H1 (cell line): Measurements from ENCODE around the gene TRIM62. TPM values are rescaled to one million over a fixed set of nuclear protein-coding genes. Genes with fewer than 3 reads are reported as not detected.

Experiments used
- CTCF ChIA-PET: fragments of 300-600 bp; sonication (Branson Sonifier 250); formaldehyde crosslinking; loops from one replicate; lab custom pipeline; 2021; ENCODE audit not compliant: partially characterized antibody; lab: Charles Lee
- POLR2A ChIA-PET: fragments of 300-600 bp; sonication (Branson Sonifier 250); formaldehyde crosslinking; loops from one replicate; lab custom pipeline; 2021; ENCODE audit warnings: inconsistent platforms; ENCODE audit not compliant: partially characterized antibody; lab: Charles Lee
- DNase-seq, 2 experiments: peaks; one replicate each; pipeline versions ENCODE4 v3.0.0 to v3.0.0-alpha.2; 2010 to 2022; ENCODE audit warnings: low spot score in 2 of 2, low read depth in 1 of 2, mixed read lengths in 1 of 2
- FAIRE-seq: peaks from 2 replicates; lab custom pipeline; 2011; peaks lifted over from hg19 to GRCh38; lab: Jason Lieb, UNC
- H2AFZ ChIP-seq: 2 replicates; pipeline ENCODE4 v1.8.1; 2012; ENCODE audit warnings: low read length, inconsistent platforms
- H2AK5ac ChIP-seq: 2 replicates; pipeline ENCODE4 v1.6.1; 2013; ENCODE audit warnings: low read depth, low read length
- H2BK120ac ChIP-seq: replicated peaks from 2 replicates; pipeline ENCODE3; 2013; ENCODE audit warnings: low read depth, low read length, inconsistent platforms
- H2BK12ac ChIP-seq: 2 replicates; pipeline ENCODE4 v1.6.1; 2013; ENCODE audit warnings: low read depth, low read length
- H2BK15ac ChIP-seq: 2 replicates; pipeline ENCODE4 v1.6.1; 2013; ENCODE audit warnings: low read length
- H2BK20ac ChIP-seq: 2 replicates; pipeline ENCODE4 v1.6.1; 2013; ENCODE audit warnings: low read length
- H2BK5ac ChIP-seq: 2 replicates; pipeline ENCODE4 v1.6.1; 2013; ENCODE audit warnings: low read depth, low read length
- H3K14ac ChIP-seq: 2 replicates; pipeline ENCODE4 v1.6.1; 2013; ENCODE audit warnings: inconsistent platforms; ENCODE audit not compliant: insufficient read length
- H3K18ac ChIP-seq: 2 replicates; pipeline ENCODE4 v1.6.1; 2013; ENCODE audit warnings: low read length; ENCODE audit errors: extremely low read depth
- H3K23ac ChIP-seq: 2 replicates; pipeline ENCODE4 v1.6.1; 2013; ENCODE audit warnings: inconsistent platforms; ENCODE audit not compliant: insufficient read length
- H3K23me2 ChIP-seq: 2 replicates; pipeline ENCODE4 v1.6.1; 2013; ENCODE audit warnings: low read depth, low read length
- H3K27ac ChIP-seq: 2 replicates; pipeline ENCODE4 v1.6.1; 2011; ENCODE audit warnings: low read depth, low read length, inconsistent platforms
- H3K27me3 ChIP-seq, 4 experiments: replicated peaks in 1 of 4; 1 replicate in 1 of 4; 2 replicates in 3 of 4; pipeline versions ENCODE4 v1.6.1 to v1.8.1; 2011 to 2013; ENCODE audit warnings: low read length in 3 of 4, mild to moderate bottlenecking in 3 of 4, inconsistent platforms in 2 of 4, mixed read lengths in 2 of 4, moderate library complexity in 1 of 4; ENCODE audit not compliant: control insufficient read depth in 3 of 4, insufficient read depth in 3 of 4; ENCODE audit errors: extremely low read depth in 1 of 4
- H3K36me3 ChIP-seq, 4 experiments: 2 replicates each; pipeline versions ENCODE4 v1.6.1 to v1.8.1; 2011 to 2013; ENCODE audit warnings: mild to moderate bottlenecking in 4 of 4, low read length in 3 of 4, moderate library complexity in 2 of 4, control low read depth in 1 of 4, inconsistent platforms in 1 of 4; ENCODE audit not compliant: insufficient read depth in 4 of 4, control insufficient read depth in 2 of 4
- H3K4ac ChIP-seq: replicated peaks from 2 replicates; pipeline ENCODE3; 2013; ENCODE audit warnings: low read length, low read depth, mixed read lengths, inconsistent platforms; ENCODE audit not compliant: insufficient read length
- H3K4me1 ChIP-seq, 4 experiments: replicated peaks in 1 of 4; 1 replicate in 1 of 4; 2 replicates in 3 of 4; pipeline versions ENCODE4 v1.6.1 to v1.8.1; 2011 to 2013; ENCODE audit warnings: low read length in 3 of 4, inconsistent platforms in 2 of 4, mixed read lengths in 1 of 4; ENCODE audit not compliant: insufficient read depth in 4 of 4, control insufficient read depth in 3 of 4
- H3K4me2 ChIP-seq, 2 experiments: 2 replicates each; pipeline versions ENCODE4 v1.6.1 to v1.8.1; 2011 to 2013; ENCODE audit warnings: low read depth in 2 of 2, low read length in 2 of 2, control low read depth in 1 of 2, inconsistent platforms in 1 of 2, mild to moderate bottlenecking in 1 of 2; ENCODE audit not compliant: insufficient read depth in 1 of 2
- H3K4me3 ChIP-seq, 4 experiments: fragments of 200-600, 300-600 bp in 1 of 4; sonication (generic), shearing (Covaris generic), sonication (Bioruptor Twin) in 1 of 4; 2 replicates each; pipeline versions ENCODE4 v1.5.1 to v1.8.1; 2011 to 2016; ENCODE audit warnings: low read length in 4 of 4, low read depth in 3 of 4, control low read depth in 2 of 4, inconsistent platforms in 2 of 4, mild to moderate bottlenecking in 2 of 4, mixed read lengths in 1 of 4, moderate library complexity in 1 of 4; ENCODE audit not compliant: insufficient read depth in 2 of 4; ENCODE audit errors: extremely low read depth in 1 of 4
- H3K56ac ChIP-seq: replicated peaks from 2 replicates; pipeline ENCODE3; 2013; ENCODE audit warnings: low read depth, mild to moderate bottlenecking, mixed read lengths, low read length, inconsistent platforms; ENCODE audit not compliant: insufficient read length
- H3K79me1 ChIP-seq: 2 replicates; pipeline ENCODE4 v1.6.1; 2013; ENCODE audit warnings: low read depth, low read length, control low read depth
- H3K79me2 ChIP-seq, 2 experiments: 2 replicates each; pipeline versions ENCODE4 v1.6.1 to v1.8.1; 2012 to 2013; ENCODE audit warnings: low read length in 2 of 2, mild to moderate bottlenecking in 2 of 2, inconsistent platforms in 1 of 2; ENCODE audit not compliant: insufficient read depth in 2 of 2, control insufficient read depth in 1 of 2
- H3K9ac ChIP-seq, 4 experiments: replicated peaks in 1 of 4; 1 replicate in 1 of 4; 2 replicates in 3 of 4; pipeline versions ENCODE4 v1.6.1 to v1.8.1; 2011 to 2013; ENCODE audit warnings: low read depth in 3 of 4, low read length in 3 of 4, control low read depth in 2 of 4, mild to moderate bottlenecking in 2 of 4, moderate library complexity in 2 of 4, inconsistent platforms in 1 of 4; ENCODE audit errors: extremely low read depth in 1 of 4
- H3K9me3 ChIP-seq, 2 experiments: 2 replicates each; pipeline versions ENCODE4 v1.6.1 to v1.8.1; 2012 to 2013; ENCODE audit warnings: mild to moderate bottlenecking in 2 of 2, moderate library complexity in 2 of 2, control low read depth in 1 of 2, inconsistent platforms in 1 of 2, low read depth in 1 of 2, low read length in 1 of 2, mixed read lengths in 1 of 2; ENCODE audit not compliant: insufficient read depth in 2 of 2
- H4K20me1 ChIP-seq, 2 experiments: replicated peaks in 1 of 2; 2 replicates each; pipeline versions ENCODE3 to v1.8.1; 2011 to 2013; ENCODE audit warnings: inconsistent platforms in 2 of 2, low read length in 2 of 2, mild to moderate bottlenecking in 1 of 2; ENCODE audit not compliant: insufficient read depth in 2 of 2, control insufficient read depth in 1 of 2
- H4K5ac ChIP-seq: 2 replicates; pipeline ENCODE4 v1.6.1; 2013; ENCODE audit warnings: low read length, low read depth, mixed read lengths, inconsistent platforms; ENCODE audit not compliant: insufficient read length
- H4K8ac ChIP-seq: 2 replicates; pipeline ENCODE4 v1.8.0; 2013; ENCODE audit warnings: mild to moderate bottlenecking, moderate library complexity, low read length, inconsistent platforms; ENCODE audit not compliant: insufficient read depth; ENCODE audit errors: extremely low read depth
- H4K91ac ChIP-seq: replicated peaks from 2 replicates; pipeline ENCODE3; 2013; ENCODE audit warnings: low read length, mixed read lengths, inconsistent platforms; ENCODE audit not compliant: insufficient read length
- CREB1 ChIP-seq: IDR thresholded peaks from 2 replicates; pipeline ENCODE4 v1.6.1; 2012; ENCODE audit warnings: inconsistent platforms
- PHF8 ChIP-seq: fragments of 200-600 bp; sonication (generic); conservative IDR thresholded peaks from 2 replicates; pipeline ENCODE4 v1.7.1; 2012; ENCODE audit warnings: low read depth, mild to moderate bottlenecking, inconsistent platforms, low read length, moderate library complexity
- RBBP5 ChIP-seq: IDR thresholded peaks from 2 replicates; pipeline ENCODE4 v1.7.1; 2012; ENCODE audit warnings: low read depth, mild to moderate bottlenecking, inconsistent platforms, low read length, moderate library complexity, borderline replicate concordance
- RFX5 ChIP-seq: IDR thresholded peaks from 2 replicates; pipeline ENCODE4 v1.6.1; 2011; ENCODE audit warnings: low read depth, low read length, improper control_type of control experiment, borderline replicate concordance
- SUZ12 ChIP-seq: fragments of 200-600 bp; sonication (generic); IDR thresholded peaks from 2 replicates; pipeline ENCODE4 v1.6.1; 2012; ENCODE audit warnings: mild to moderate bottlenecking, inconsistent platforms, low read length, moderate library complexity, mixed read lengths
- TAF1 ChIP-seq: IDR thresholded peaks from 2 replicates; pipeline ENCODE4 v1.6.1; 2011; ENCODE audit warnings: mild to moderate bottlenecking, low read depth, low read length
- YY1 ChIP-seq: IDR thresholded peaks from 2 replicates; pipeline ENCODE4 v1.6.1; 2011; ENCODE audit warnings: low read depth, mild to moderate bottlenecking, low read length
- WGBS, 2 experiments: shearing (Covaris generic) in 1 of 2; methylation state at CpG; one replicate each; pipeline versions ENCODE4 v1.1.6 to v1.1.7; 2013 to 2015; ENCODE audit warnings: low lambda C conversion rate in 2 of 2, mixed read lengths in 2 of 2, inconsistent platforms in 1 of 2, low coverage in 1 of 2, missing lambda C conversion rate in 1 of 2; ENCODE audit not compliant: insufficient replicate concordance in 2 of 2, insufficient coverage in 1 of 2, insufficient read length in 1 of 2; ENCODE audit errors: extremely low coverage in 1 of 2, missing lambda C conversion rate in 1 of 2; 5-methylcytosine and 5-hydroxymethylcytosine counted together
- polyA plus RNA-seq, 7 experiments: library from polyadenylated mRNA; depleted of rRNA in 3 of 7; stranded (reverse) in 5 of 7; unstranded in 2 of 7; fragments of >200 nt in 5 of 7; fragments of 200-250 nt in 2 of 7; gene quantifications; 1 replicate in 5 of 7; 2 replicates in 1 of 7; 4 replicates in 1 of 7; pipeline versions ENCODE4 v1.2.1 to v1.2.3, GENCODE V29; 2011 to 2013; ENCODE audit warnings: missing spikeins in 2 of 7, mixed read lengths in 2 of 7
- total RNA-seq: library from RNA; stranded (reverse); fragmentation: NEBNext Ultra II Directional; extraction: Animal tissue kit (Norgen Biotek cat#: 25700); gene quantifications from 2 replicates; pipeline ENCODE4 v1.2.1, GENCODE V29; 2021
- TF ChIP-seq, protein P1 (sequence below): IDR thresholded peaks from 2 replicates; pipeline ENCODE4 v1.6.1; 2012; ENCODE audit warnings: inconsistent platforms

The TRIM62 gene
- total and polyA plus RNA-seq, 2 of the 8 experiments (the other 6 are each of a cell fraction or from before 2014, with no cell fraction given) = 6.3 to 10.8 TPM

DNA sequence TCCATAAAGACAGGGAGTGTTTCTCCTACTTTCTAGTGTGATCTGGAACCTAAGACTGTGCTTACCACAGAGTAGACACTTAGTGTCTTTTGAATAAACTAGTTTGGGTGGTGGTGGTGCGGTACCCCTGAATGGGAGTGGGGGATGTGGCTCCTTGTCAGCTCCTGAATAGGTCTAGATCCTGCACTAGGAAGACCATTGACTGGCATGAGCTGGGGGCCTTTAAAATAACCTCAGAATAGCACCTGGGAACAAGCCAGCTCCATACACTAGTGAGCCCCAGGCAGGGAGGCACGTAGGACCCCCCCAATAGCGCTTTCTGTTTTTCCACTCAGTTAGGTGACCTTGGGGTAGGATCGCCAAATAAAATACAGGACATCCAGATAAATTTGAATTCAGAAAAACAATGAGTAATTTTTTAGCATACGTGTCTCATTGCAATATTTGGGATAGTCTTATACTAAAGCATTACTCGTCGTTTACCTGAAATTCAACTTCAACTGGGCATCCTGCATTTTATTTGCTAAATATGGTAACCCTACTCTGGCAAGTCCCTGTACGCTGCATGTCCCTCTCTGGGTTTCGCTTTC, 55.3 kb downstream of the TRIM62 start:
- Histone ChIP-seq H3K79me1 (no peaks in the 10 kb centered on the region), H2AK5ac (no peak overlapping the region), H3K27me3 (peaks cover 0 to 11% (median 6%) of the 10 kb centered on the region in 4 experiments; a peak in 6 of 7 replicates), H3K56ac (no peak overlapping the region), H2BK15ac (0 out of 2 replicates have a peak overlapping the region, but pooled peaks have one; percentile 6), H3K18ac (no peak overlapping the region), H2BK12ac (no peak overlapping the region), H3K9ac (peak overlapping the region; percentile 66 to 83 (median 72)), H3K36me3 (no peaks in the 10 kb centered on the region), H4K8ac (no peak overlapping the region), H3K4ac (no peak overlapping the region), H3K27ac (peak overlapping the region; percentile 68), H3K4me2 (peak overlapping the region; percentile 55 to 65), H3K14ac (no peak overlapping the region), H2BK20ac (no peak overlapping the region), H3K23ac (no peak overlapping the region), H4K5ac (peak overlapping the region; percentile 7), H2AFZ (peak overlapping the region; percentile 96), H3K4me1 (peaks cover 0 to 7% (median 2%) of the 10 kb centered on the region in 4 experiments; a peak in 6 of 7 replicates), H2BK5ac (no peak overlapping the region), H4K20me1 (no peaks in the 10 kb centered on the region), H3K4me3 (peak overlapping the region; percentile 72 to 93 (median 88)), H4K91ac (no peak overlapping the region), H3K23me2 (no peaks in the 10 kb centered on the region; the same call in 1 of the 2 replicates), H3K79me2 (no peaks in the 10 kb centered on the region; a peak in 1 of 4 replicates), H2BK120ac (peak overlapping the region; percentile 60), H3K9me3 (no peaks in the 10 kb centered on the region)
- DNase-seq (peak in 1 of 2 experiments; percentile 10), FAIRE-seq (no peak)
- ChIA-PET CTCF (interaction anchor here (0.6 to 4.3 kb wide), 21 partner anchors 8 to 238 kb away, joined by 3 to 31 read pairs (median 4); no protein-coding TSS in a partner anchor), POLR2A (interaction anchor here (0.9 to 1.8 kb wide), 4 partner anchors 11 to 146 kb away, joined by 3 to 7 read pairs (median 3); partner anchors contain the start of gene TRIM62)
- TF ChIP-seq CREB1 (no peak), RBBP5 (no peak), SUZ12 (no peak), RFX5 (no peak), PHF8 (no peak), YY1 (no peak), TAF1 (no peak)
- TF ChIP-seq, protein P1, sequence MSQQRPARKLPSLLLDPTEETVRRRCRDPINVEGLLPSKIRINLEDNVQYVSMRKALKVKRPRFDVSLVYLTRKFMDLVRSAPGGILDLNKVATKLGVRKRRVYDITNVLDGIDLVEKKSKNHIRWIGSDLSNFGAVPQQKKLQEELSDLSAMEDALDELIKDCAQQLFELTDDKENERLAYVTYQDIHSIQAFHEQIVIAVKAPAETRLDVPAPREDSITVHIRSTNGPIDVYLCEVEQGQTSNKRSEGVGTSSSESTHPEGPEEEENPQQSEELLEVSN = no peak
- 53% methylated on average over 9 of the region's 9 CpGs; no CpG with 5 or more reads in 1 of the 2 experiments for WGBS, 2 experiments
